Endothelial cell (in vitro differentiated cells): Measurements from ENCODE around the gene ACLY. TPM values are rescaled to one million over a fixed set of nuclear protein-coding genes. Genes with fewer than 3 reads are reported as not detected.
"Not testable (repeated sequence)": the region's sequence is repeated elsewhere in the genome, so short reads cannot be mapped to it uniquely, and the experiment has no call there.

ENCODE experiments used
- DNase-seq: peaks from one replicate; pipeline ENCODE4 v3.0.0; 2021; ENCODE audit warnings: low spot score
- H3K27ac Mint-ChIP-seq: one replicate; pipeline ENCODE4 v1.8.0; 2021; ENCODE audit warnings: mixed read lengths, inconsistent platforms; ENCODE audit not compliant: unreplicated experiment
- H3K27me3 Mint-ChIP-seq: one replicate; pipeline ENCODE4 v1.8.0; 2021; ENCODE audit warnings: mild to moderate bottlenecking, moderate library complexity, mixed read lengths, inconsistent platforms; ENCODE audit not compliant: unreplicated experiment
- H3K36me3 Mint-ChIP-seq: one replicate; pipeline ENCODE4 v1.8.0; 2021; ENCODE audit warnings: mild to moderate bottlenecking, low read depth, mixed read lengths, inconsistent platforms; ENCODE audit not compliant: unreplicated experiment
- H3K4me1 Mint-ChIP-seq: one replicate; pipeline ENCODE4 v1.8.0; 2021; ENCODE audit warnings: mild to moderate bottlenecking, mixed read lengths, inconsistent platforms; ENCODE audit not compliant: unreplicated experiment
- H3K4me3 Mint-ChIP-seq: one replicate; pipeline ENCODE4 v1.8.0; 2021; ENCODE audit warnings: mild to moderate bottlenecking, mixed read lengths, inconsistent platforms; ENCODE audit not compliant: unreplicated experiment
- H3K9me3 Mint-ChIP-seq: one replicate; pipeline ENCODE4 v1.8.0; 2021; ENCODE audit warnings: mixed read lengths, inconsistent platforms; ENCODE audit not compliant: unreplicated experiment
- total RNA-seq: library from RNA; stranded (reverse); fragmentation: NEBNext Ultra II Directional; extraction: Animal tissue kit (Norgen Biotek cat#: 25700); gene quantifications from one replicate; pipeline ENCODE4 v1.2.1, GENCODE V29; 2021; ENCODE audit not compliant: unreplicated experiment
- TF ChIP-seq, protein P1 (sequence below): fragments of 200-600 bp; sonication (generic); IDR thresholded peaks from one replicate; pipeline ENCODE4 v1.5.0; 2021; ENCODE audit warnings: antibody characterized with exemption; ENCODE audit not compliant: unreplicated experiment

Gene ACLY
- total RNA-seq, 1 donor from 2014 or later: 376 TPM

DNA sequence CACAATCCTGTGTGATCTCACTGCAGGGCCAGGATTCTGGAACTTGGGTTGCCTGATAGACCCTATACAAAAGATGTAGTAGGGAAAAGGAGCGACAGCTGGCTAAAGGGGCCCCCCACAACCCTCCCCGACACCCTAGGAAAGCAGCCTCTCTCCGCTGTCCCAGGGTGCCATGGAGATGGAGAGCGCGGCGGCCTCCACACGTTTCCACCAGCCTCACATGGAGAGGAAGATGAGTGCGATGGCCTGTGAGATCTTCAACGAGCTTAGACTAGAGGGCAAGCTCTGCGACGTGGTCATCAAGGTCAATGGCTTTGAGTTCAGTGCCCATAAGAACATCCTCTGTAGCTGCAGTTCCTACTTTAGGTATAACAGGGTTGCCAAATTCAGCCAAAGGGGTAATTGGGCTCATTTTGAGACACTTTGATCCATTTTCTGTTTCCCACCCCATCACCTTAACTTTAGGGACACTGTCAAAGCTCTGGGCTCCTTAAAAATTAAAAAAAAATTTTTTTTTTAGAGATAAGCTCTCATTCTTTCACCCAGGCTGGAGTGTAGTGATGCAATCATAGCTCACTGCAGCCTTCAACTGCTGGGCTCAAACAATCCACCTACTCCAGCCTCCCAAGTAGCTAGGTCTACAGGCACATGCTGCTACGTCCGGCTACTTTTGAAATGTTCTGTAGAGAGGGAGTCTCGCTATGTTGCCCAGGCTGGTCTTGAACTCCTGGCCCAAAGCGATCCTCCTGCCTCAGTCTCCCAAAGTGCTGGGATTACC is 80.8 kb downstream of the ACLY start, which contains the start of gene KLHL10:
TSS of gene KLHL10 (plus strand) at position 65 of the 778 bp plus-strand sequence. CDS start at position 173, 108 bp downstream.
- TF ChIP-seq, protein P1, sequence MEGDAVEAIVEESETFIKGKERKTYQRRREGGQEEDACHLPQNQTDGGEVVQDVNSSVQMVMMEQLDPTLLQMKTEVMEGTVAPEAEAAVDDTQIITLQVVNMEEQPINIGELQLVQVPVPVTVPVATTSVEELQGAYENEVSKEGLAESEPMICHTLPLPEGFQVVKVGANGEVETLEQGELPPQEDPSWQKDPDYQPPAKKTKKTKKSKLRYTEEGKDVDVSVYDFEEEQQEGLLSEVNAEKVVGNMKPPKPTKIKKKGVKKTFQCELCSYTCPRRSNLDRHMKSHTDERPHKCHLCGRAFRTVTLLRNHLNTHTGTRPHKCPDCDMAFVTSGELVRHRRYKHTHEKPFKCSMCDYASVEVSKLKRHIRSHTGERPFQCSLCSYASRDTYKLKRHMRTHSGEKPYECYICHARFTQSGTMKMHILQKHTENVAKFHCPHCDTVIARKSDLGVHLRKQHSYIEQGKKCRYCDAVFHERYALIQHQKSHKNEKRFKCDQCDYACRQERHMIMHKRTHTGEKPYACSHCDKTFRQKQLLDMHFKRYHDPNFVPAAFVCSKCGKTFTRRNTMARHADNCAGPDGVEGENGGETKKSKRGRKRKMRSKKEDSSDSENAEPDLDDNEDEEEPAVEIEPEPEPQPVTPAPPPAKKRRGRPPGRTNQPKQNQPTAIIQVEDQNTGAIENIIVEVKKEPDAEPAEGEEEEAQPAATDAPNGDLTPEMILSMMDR: no peak
- H3K4me1 Mint-ChIP-seq: no peaks in the 10 kb centered on the region
- DNase-seq: no peak
- no peaks in the 10 kb centered on the region for H3K9me3 Mint-ChIP-seq
- peaks cover under 1% of the 10 kb centered on the region for H3K36me3 Mint-ChIP-seq
- no peak within 1 kb of the TSS for H3K27ac Mint-ChIP-seq
- H3K27me3 Mint-ChIP-seq: peaks cover 2% of the 10 kb centered on the region
- no peak within 1 kb of the TSS for H3K4me3 Mint-ChIP-seq

DNA sequence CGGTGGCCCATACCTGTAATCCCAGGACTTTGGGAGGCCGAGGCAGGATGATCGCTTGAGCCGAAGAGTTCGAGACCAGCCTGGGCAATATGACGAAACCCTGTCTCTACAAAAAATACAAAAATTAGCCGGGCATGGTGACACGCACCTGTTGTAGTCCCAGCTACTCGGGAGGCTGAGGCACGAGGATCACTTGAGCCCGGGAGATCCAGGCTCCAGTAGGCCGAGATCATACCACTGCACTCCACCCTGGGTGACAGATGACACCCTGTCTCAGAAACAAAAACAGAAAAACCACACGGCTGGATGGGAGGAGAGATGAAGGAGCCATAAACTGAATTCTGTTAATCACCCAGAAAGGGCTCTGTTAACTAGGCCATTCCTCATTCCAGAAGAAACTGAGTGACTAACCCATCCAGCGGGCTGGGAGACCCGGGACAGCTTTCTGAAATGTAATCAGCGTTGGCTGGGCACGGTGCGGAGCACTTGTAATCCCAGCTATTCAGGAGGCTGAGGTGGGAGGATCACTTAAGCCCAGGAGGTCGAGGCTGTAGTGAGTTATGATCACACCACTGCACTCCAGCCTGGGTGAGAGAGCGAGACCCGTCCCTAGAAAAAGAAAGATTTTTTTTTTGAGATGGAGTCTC is 82.1 kb downstream of the ACLY start:
- Mint-ChIP-seq H3K27ac (no peak overlapping the region), H3K9me3 (no peaks in the 10 kb centered on the region), H3K36me3 (peaks cover 3% of the 10 kb centered on the region), H3K27me3 (peaks cover 2% of the 10 kb centered on the region), H3K4me1 (no peaks in the 10 kb centered on the region), H3K4me3 (peak overlapping the region; percentile 90)
- TF ChIP-seq, protein P1: no peak
- DNase-seq: no peak

DNA sequence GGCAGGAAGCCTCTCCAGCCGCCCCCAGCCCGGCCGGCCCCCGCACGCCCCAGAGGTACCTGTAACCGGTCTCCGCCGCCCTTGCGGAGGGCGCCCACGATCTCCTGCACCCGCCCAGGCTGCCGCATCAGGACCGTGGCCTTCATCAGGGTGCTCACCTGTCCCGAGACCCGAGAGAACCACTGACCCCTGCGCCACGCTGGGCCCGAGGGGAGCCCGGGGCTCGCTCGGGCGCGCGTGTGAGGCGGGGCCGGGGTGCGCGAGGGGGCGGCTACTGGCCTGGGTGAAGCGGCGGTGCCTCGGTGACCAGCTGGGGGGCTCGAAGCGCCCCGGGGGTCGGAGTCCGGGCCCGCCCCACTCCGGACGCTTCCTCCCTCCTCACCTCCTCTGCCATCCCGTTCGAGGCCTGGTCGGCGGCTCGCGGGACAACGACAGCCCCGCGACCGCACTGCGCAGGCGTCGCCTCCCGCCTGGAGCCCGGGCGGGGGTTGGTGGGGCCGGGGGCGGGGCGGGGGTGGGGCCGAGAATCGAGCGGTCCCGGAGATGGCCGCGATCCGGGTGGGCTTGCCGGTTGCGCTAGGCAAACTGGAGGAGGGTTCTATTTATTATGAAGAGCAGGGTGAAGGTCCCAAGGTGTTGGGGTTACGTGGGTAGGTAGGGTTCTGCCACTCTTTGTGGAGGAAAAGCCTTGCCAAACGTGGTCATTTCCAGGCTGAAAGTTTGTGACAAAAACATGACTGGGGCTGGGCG is 82.8 kb downstream of the ACLY start, which contains the start of gene NT5C3B:
TSS of gene NT5C3B (minus strand) at position 433 of the 750 bp plus-strand sequence. CDS start at position 394, 39 bp downstream.
- H3K4me3 Mint-ChIP-seq: peak within 1 kb of the TSS; percentile 92
- no peaks in the 10 kb centered on the region for H3K9me3 Mint-ChIP-seq
- H3K27ac Mint-ChIP-seq: no peak within 1 kb of the TSS
- TF ChIP-seq, protein P1: no peak
- H3K4me1 Mint-ChIP-seq: no peaks in the 10 kb centered on the region
- peaks cover 7% of the 10 kb centered on the region for H3K36me3 Mint-ChIP-seq
- H3K27me3 Mint-ChIP-seq: peaks cover 2% of the 10 kb centered on the region
- DNase-seq: peak; percentile 64

DNA sequence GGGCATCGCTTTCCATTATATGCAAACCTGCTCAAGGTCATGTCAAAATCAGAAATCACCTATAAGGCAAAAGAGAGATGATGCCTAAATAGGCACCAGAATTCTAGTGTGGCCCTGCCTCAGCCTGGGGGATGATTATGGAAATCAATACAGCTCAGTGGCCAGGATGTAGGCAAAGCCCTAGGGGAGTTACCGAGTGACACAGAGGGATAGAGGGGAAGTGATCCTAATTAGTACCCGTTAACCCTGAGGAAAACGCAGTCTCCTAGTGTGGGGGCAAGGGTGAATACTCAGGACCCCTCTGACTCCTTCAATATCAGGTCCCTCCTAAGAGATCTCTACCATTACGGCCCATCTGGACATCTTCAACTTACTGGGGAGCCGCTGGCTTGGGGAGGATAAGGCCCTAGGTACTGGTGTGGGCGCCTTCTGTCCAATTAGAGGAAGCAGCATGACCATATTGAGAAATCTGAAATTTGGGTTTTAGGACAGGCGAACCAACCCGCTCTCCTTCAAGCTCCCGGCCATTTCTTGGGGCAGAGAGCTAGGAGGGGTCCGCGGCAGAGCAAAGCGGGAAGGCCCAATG is 83.4 kb downstream of the ACLY start:
- Mint-ChIP-seq H3K4me3 (peak overlapping the region; percentile 92), H3K27ac (no peak overlapping the region), H3K36me3 (peaks cover 13% of the 10 kb centered on the region), H3K4me1 (no peaks in the 10 kb centered on the region), H3K27me3 (peaks cover 2% of the 10 kb centered on the region), H3K9me3 (no peaks in the 10 kb centered on the region)
- no peak for DNase-seq
- TF ChIP-seq, protein P1: no peak

DNA sequence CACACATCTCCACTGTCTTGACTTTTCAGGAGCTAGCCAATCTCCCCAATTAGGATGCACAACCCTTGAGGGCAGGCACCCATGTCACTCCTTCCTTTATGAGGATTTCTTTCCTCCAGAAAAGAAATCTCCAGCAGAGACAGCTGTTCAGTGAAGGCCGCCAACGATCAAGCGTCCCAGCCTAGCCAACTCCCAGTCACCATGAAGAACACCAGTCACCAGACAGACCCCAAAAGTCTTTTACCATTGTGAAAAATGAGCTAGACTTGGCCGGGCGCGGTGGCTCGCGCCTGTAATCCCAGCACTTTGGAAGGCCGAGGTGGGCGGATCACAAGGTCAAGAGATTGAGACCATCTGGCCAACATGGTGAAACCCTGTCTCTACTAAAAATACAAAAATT is 88.8 kb downstream of the ACLY start:
- not testable (repeated sequence) for H3K27me3 Mint-ChIP-seq, DNase-seq, H3K27ac Mint-ChIP-seq, H3K9me3 Mint-ChIP-seq, H3K4me1 Mint-ChIP-seq
- H3K4me3 Mint-ChIP-seq: peak overlapping the region; percentile 12
- peaks cover 17% of the 10 kb centered on the region for H3K36me3 Mint-ChIP-seq
